K562 (cell line): ENCODE data around the gene SLC26A5. TPM values are rescaled to one million over a fixed set of nuclear protein-coding genes. Genes with fewer than 3 reads are reported as not detected.

Source experiments
- BRD4 ChIP-seq: fragments of 200-600 bp; sonication (generic); IDR thresholded peaks from 2 replicates; pipeline ENCODE4 v1.6.1; 2017; ENCODE audit warnings: inconsistent platforms
- CBFA2T3 ChIP-seq: fragments of 450-650 bp; IDR thresholded peaks from 2 replicates; pipeline ENCODE4 v1.6.1; 2017
- FOXJ3 ChIP-seq: sonication (generic); formaldehyde crosslinking; IDR thresholded peaks from 2 replicates; pipeline ENCODE4 v1.4.0; 2020; ENCODE audit warnings: mild to moderate bottlenecking, missing genetic modification reagents
- MIER1 ChIP-seq: fragments of 450-650 bp; IDR thresholded peaks from 2 replicates; pipeline ENCODE4 v1.6.1; 2016; ENCODE audit warnings: antibody characterized with exemption, mild to moderate bottlenecking, low read depth
- MNT ChIP-seq, 2 experiments: fragments of 450-650 bp; conservative IDR thresholded peaks; 2 replicates each; pipeline ENCODE4 v1.6.1; 2017; ENCODE audit warnings: mild to moderate bottlenecking in 2 of 2, moderate library complexity in 2 of 2
- RAD51 ChIP-seq: fragments of 450-650 bp; IDR thresholded peaks from 2 replicates; pipeline ENCODE4 v1.7.1; 2016; ENCODE audit warnings: low read depth, mild to moderate bottlenecking, borderline replicate concordance
- ZBTB7A ChIP-seq: IDR thresholded peaks from 2 replicates; pipeline ENCODE4 v1.6.1; 2011; ENCODE audit warnings: low read depth, mild to moderate bottlenecking, low read length, moderate library complexity, borderline replicate concordance; ENCODE audit not compliant: control insufficient read depth
- ZNF174 ChIP-seq: fragments of 250-450 bp; sonication (Bioruptor Pico); IDR thresholded peaks from 2 replicates; pipeline ENCODE4 v1.4.0; 2020; ENCODE audit warnings: mild to moderate bottlenecking
- ZNF707 ChIP-seq: fragments of 250-450 bp; sonication (Bioruptor Pico); conservative IDR thresholded peaks from 2 replicates; pipeline ENCODE4 v1.8.0; 2022; ENCODE audit warnings: inconsistent platforms, mild to moderate bottlenecking, moderate library complexity
- ZNF830 ChIP-seq: fragments of 250-450 bp; sonication (Bioruptor Pico); IDR thresholded peaks from 2 replicates; pipeline ENCODE4 v1.5.0; 2021; ENCODE audit warnings: mild to moderate bottlenecking
- polyA plus RNA-seq, 8 experiments: library from polyadenylated mRNA; depleted of rRNA in 4 of 8; stranded (reverse) in 5 of 8; unstranded in 3 of 8; fragments of >200 nt; fragmentation: Nextera tagmentation in 2 of 8; fragmentation: Illumina TruSeq in 1 of 8; extraction: Ambion mirVana in 2 of 8; extraction: Trizol in 1 of 8; gene quantifications; 2 replicates each; pipeline versions ENCODE4 v1.2.1 to v1.2.3, GENCODE V29; 2011 to 2014; ENCODE audit warnings: inconsistent platforms in 1 of 8, missing spikeins in 1 of 8
- total RNA-seq, 7 experiments: library from RNA; depleted of rRNA in 6 of 7; stranded (reverse); fragments of >200 nt in 6 of 7; fragmentation: Illumina TruSeq in 2 of 7; extraction: Trizol in 2 of 7; gene quantifications; 2 replicates each; pipeline versions ENCODE4 v1.2.1 to v1.2.3, GENCODE V29; 2011 to 2021; ENCODE audit warnings: low replicate concordance in 1 of 7
- TF ChIP-seq, protein P1 (sequence below): fragments of 450-650 bp; formaldehyde crosslinking; IDR thresholded peaks from 2 replicates; pipeline ENCODE4 v1.4.0; 2020; ENCODE audit warnings: mild to moderate bottlenecking, mixed read lengths
- TF ChIP-seq, protein P2 (sequence below): sonication (generic); formaldehyde crosslinking; IDR thresholded peaks from 2 replicates; pipeline ENCODE4 v1.5.0; 2020; ENCODE audit warnings: missing genetic modification reagents

SLC26A5 gene
- total and polyA plus RNA-seq, 9 of the 15 experiments (the other 6 are each of a cell fraction or from before 2014, with no cell fraction given) = not detected

DNA sequence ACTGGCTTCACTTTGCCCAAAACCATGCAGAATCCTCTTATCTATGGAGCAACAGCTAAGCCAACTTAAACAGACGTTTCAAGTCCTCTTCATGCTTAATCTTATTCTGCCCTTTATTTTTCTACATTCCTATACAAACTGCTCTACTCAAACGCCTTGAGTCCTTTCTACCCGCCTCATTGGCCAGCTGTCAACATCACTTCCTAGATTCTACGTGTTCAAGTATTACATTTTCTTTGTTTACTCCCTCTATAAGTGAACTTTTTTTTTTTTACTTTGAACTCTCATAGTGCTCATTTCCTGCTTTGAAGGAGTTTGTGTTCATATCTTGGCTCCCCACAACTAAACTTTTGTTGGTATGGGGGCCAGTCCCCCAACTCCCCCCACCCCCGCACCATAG lies 28.9 kb upstream of the SLC26A5 start (continued):
- no peak for TF ChIP-seq CBFA2T3
- TF ChIP-seq BRD4 = no peak
- TF ChIP-seq, protein P1, sequence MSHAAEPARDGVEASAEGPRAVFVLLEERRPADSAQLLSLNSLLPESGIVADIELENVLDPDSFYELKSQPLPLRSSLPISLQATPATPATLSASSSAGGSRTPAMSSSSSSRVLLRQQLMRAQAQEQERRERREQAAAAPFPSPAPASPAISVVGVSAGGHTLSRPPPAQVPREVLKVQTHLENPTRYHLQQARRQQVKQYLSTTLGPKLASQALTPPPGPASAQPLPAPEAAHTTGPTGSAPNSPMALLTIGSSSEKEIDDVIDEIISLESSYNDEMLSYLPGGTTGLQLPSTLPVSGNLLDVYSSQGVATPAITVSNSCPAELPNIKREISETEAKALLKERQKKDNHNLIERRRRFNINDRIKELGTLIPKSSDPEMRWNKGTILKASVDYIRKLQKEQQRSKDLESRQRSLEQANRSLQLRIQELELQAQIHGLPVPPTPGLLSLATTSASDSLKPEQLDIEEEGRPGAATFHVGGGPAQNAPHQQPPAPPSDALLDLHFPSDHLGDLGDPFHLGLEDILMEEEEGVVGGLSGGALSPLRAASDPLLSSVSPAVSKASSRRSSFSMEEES (CRISPR knock-in tag) = no peak
- no peak for TF ChIP-seq FOXJ3 (CRISPR knock-in tag)
- TF ChIP-seq MNT (conservative IDR thresholded peaks at IDR 0.05) = no peak
- no peak for TF ChIP-seq MIER1
- TF ChIP-seq ZNF707 (CRISPR knock-in tag) = no peak
- TF ChIP-seq ZNF830 (CRISPR knock-in tag) = no peak
- TF ChIP-seq, protein P2, sequence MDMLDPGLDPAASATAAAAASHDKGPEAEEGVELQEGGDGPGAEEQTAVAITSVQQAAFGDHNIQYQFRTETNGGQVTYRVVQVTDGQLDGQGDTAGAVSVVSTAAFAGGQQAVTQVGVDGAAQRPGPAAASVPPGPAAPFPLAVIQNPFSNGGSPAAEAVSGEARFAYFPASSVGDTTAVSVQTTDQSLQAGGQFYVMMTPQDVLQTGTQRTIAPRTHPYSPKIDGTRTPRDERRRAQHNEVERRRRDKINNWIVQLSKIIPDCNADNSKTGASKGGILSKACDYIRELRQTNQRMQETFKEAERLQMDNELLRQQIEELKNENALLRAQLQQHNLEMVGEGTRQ (CRISPR knock-in tag) = no peak
- peak; percentile 45; the same call in 1 of the 2 replicates for TF ChIP-seq ZBTB7A
- no peak for TF ChIP-seq ZNF174 (CRISPR knock-in tag)
- TF ChIP-seq RAD51 = no peak
